Fibroblast of lung (primary cell): ENCODE data around the gene MNT.
A peak's percentile ranks its signal among the peaks of the same experiment; 100 is the strongest.

Experiments
- CTCF ChIP-seq, 2 donors: IDR thresholded peaks in 1 of 2; conservative IDR thresholded peaks in 1 of 2; 1 replicate in 1 of 2; 2 replicates in 1 of 2; pipeline ENCODE4 v1.5.1; 2011 to 2012; ENCODE audit warnings: low read length in 2 of 2, control low read depth in 1 of 2, inconsistent platforms in 1 of 2, low read depth in 1 of 2, mild to moderate bottlenecking in 1 of 2
- EZH2 ChIP-seq: IDR thresholded peaks from 2 replicates; pipeline ENCODE4 v1.5.1; 2012; ENCODE audit warnings: low read length, control low read depth, mild to moderate bottlenecking; ENCODE audit errors: missing control alignments

DNA sequence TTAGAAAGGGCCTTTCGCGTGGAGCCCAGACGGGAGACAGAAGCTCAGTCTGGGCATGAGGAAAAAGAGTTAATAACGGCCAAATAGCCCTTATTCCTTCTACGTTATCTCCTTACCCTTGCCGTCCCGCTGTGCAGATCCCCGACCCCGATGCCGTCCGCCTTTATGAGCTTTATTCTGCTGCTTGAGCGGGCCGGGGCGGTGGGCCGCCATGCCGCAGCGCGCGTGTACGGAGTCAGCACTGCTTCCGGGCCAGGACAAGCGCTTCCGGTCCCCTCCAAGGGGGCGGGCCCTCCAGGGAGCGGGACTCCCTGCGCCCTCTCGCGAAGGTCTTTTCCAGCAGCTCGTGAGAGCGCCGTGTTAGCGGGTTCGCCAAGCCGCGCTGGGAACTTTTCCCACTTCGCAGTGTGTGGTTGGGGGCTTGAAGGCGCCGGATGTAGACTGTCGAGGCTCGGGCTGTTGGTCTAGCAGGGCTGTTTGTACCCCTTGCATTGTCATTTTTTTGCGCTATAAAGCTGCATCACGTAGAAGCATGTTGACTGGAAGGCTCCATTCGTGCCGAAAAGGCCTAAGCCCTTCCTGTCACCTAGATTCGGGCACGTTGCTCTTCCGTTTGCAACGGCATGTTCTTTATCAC is 64.5 kb downstream of the MNT start, which contains the start of gene TSR1:
- TF ChIP-seq EZH2 (no peak), CTCF (conservative IDR thresholded peaks at IDR 0.05 in 1 of 2, IDR thresholded peaks at IDR 0.05 in 1 of 2; ENCODE audit: low read depth in 1 of 2, low read length in 2 of 2) (peak; percentile 31 to 32)
